MCF 10A (cell line): ENCODE results near the gene FBLN2. TPM values are rescaled to one million over a fixed set of nuclear protein-coding genes. Genes with fewer than 3 reads are reported as not detected.

Experiments used
- BruUV-seq: library from RNA; stranded (reverse); fragments of 400-500 nt; replicated peaks from 2 replicates; lab custom pipeline; 2021; lab: Mats Ljungman, UMichigan
- CTCF ChIA-PET: fragments of 300-600 bp; sonication (Branson Sonifier 250); formaldehyde crosslinking; extraction: SDS; loops from one replicate; lab custom pipeline; 2021; ENCODE audit warnings: antibody characterized with exemption, inconsistent platforms; lab: Yijun Ruan, JAX
- POLR2A ChIA-PET: fragments of 300-600, 350-650 bp; sonication (Branson Sonifier 250); formaldehyde crosslinking; extraction: SDS; loops from one replicate; lab custom pipeline; 2020; ENCODE audit warnings: antibody characterized with exemption, inconsistent platforms; lab: Yijun Ruan, JAX
- DNase-seq: peaks from one replicate; pipeline ENCODE4 v3.0.0-alpha.2; 2018; ENCODE audit not compliant: unreplicated experiment
- H3K27ac Mint-ChIP-seq: one replicate; pipeline ENCODE4 v1.8.0; 2022; ENCODE audit warnings: mild to moderate bottlenecking, low read depth, mixed read lengths; ENCODE audit not compliant: unreplicated experiment
- H3K27me3 Mint-ChIP-seq: one replicate; pipeline ENCODE4 v1.8.0; 2022; ENCODE audit warnings: mixed read lengths; ENCODE audit not compliant: insufficient read depth, unreplicated experiment
- H3K36me3 Mint-ChIP-seq: one replicate; pipeline ENCODE4 v1.8.0; 2022; ENCODE audit warnings: mild to moderate bottlenecking, moderate library complexity, mixed read lengths; ENCODE audit not compliant: insufficient read depth, unreplicated experiment
- H3K4me1 Mint-ChIP-seq: one replicate; pipeline ENCODE4 v1.8.0; 2022; ENCODE audit warnings: mixed read lengths; ENCODE audit not compliant: insufficient read depth, unreplicated experiment
- H3K4me3 Mint-ChIP-seq: one replicate; pipeline ENCODE4 v1.8.0; 2022; ENCODE audit warnings: mild to moderate bottlenecking, moderate library complexity, mixed read lengths; ENCODE audit not compliant: unreplicated experiment
- H3K9me3 Mint-ChIP-seq: one replicate; pipeline ENCODE4 v1.8.0; 2022; ENCODE audit warnings: mixed read lengths; ENCODE audit not compliant: unreplicated experiment
- CTCF ChIP-seq: fragments of 200-600 bp; IDR thresholded peaks from one replicate; pipeline ENCODE4 v1.8.0; 2022; ENCODE audit warnings: antibody characterized with exemption, mild to moderate bottlenecking; ENCODE audit not compliant: unreplicated experiment
- intact Hi-C: fragments of 100-400 bp; cut with micrococcal nuclease; formaldehyde crosslinking; loops from 2 replicates; pipeline ENCODE4 v1.14.1; 2022
- total RNA-seq: library from RNA; stranded (reverse); gene quantifications from 2 replicates; pipeline ENCODE4 v1.2.3, GENCODE V29; 2022

Gene FBLN2
- total RNA-seq, 1 experiment from 2014 or later = not detected

- ChIA-PET POLR2A (no interaction called here), CTCF (interaction anchor here (0.7 kb wide), 1 partner anchor 10 kb away, joined by 3 read pairs; no protein-coding TSS in a partner anchor)
- H3K4me1 Mint-ChIP-seq = no peaks in the 10 kb centered on the region
- H3K36me3 Mint-ChIP-seq = no peaks in the 10 kb centered on the region
- no peak for TF ChIP-seq CTCF
- no peak overlapping the region for H3K4me3 Mint-ChIP-seq
- DNase-seq = no peak
- H3K27ac Mint-ChIP-seq = peak overlapping the region; percentile 29
- no peaks in the 10 kb centered on the region for H3K27me3 Mint-ChIP-seq
- intact Hi-C loops = no loop called here
- no peaks in the 10 kb centered on the region for H3K9me3 Mint-ChIP-seq
- BruUV-seq = no TSS peak
Measured at GRCh38 chr3:13569201-13569600, 20.3 kb downstream of the FBLN2 start.

GRCh38 chr3:13569641-13570390 lies 20.9 kb downstream of the FBLN2 start:
- CTCF ChIA-PET = interaction anchor here (0.7 kb wide), 1 partner anchor 11 kb away, joined by 3 read pairs; no protein-coding TSS in a partner anchor
- Mint-ChIP-seq H3K27ac (peak overlapping the region; percentile 29), H3K27me3 (no peaks in the 10 kb centered on the region), H3K4me3 (no peak overlapping the region), H3K4me1 (no peaks in the 10 kb centered on the region), H3K9me3 (no peaks in the 10 kb centered on the region), H3K36me3 (no peaks in the 10 kb centered on the region)
- TF ChIP-seq CTCF = no peak
- intact Hi-C loops = no loop called here
- no TSS peak for BruUV-seq
- no peak for DNase-seq
- POLR2A ChIA-PET = no interaction called here

DNA sequence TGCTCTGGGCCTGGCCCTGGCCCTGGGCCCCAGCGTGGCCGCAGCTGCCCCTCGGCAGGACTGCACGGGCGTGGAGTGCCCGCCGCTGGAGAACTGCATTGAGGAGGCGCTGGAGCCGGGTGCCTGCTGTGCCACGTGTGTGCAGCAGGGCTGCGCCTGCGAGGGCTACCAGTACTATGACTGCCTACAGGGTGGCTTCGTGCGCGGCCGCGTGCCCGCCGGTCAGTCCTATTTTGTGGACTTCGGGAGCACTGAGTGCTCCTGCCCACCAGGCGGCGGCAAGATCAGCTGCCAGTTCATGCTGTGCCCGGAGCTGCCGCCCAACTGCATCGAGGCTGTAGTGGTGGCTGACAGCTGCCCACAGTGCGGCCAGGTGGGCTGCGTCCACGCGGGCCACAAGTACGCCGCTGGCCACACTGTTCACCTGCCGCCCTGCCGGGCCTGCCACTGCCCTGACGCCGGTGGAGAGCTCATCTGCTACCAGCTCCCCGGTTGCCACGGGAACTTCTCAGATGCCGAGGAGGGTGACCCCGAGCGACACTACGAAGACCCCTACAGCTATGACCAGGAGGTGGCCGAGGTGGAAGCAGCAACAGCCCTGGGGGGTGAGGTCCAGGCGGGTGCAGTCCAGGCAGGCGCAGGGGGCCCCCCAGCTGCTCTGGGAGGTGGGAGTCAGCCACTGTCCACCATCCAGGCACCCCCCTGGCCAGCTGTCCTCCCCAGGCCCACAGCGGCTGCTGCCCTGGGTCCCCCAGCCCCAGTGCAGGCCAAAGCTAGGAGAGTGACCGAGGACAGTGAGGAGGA lies 21.7 kb downstream of the FBLN2 start:
- Mint-ChIP-seq H3K4me1 (no peaks in the 10 kb centered on the region), H3K4me3 (no peak overlapping the region), H3K27me3 (no peaks in the 10 kb centered on the region), H3K9me3 (no peaks in the 10 kb centered on the region), H3K27ac (no peak overlapping the region), H3K36me3 (no peaks in the 10 kb centered on the region)
- DNase-seq = no peak
- no peak for TF ChIP-seq CTCF
- intact Hi-C loops = no loop called here
- no TSS peak for BruUV-seq
- POLR2A ChIA-PET = interaction anchor here (0.6 to 0.9 kb wide), 2 partner anchors 10 to 61 kb away, joined by 3 to 4 read pairs; no protein-coding TSS in a partner anchor
- CTCF ChIA-PET = interaction anchor here (0.6 kb wide), 1 partner anchor 239 kb away, joined by 3 read pairs; no protein-coding TSS in a partner anchor

- no peak for DNase-seq
- no peak overlapping the region for H3K27ac Mint-ChIP-seq
- H3K27me3 Mint-ChIP-seq = no peaks in the 10 kb centered on the region
- CTCF ChIA-PET = interaction anchor here (0.6 kb wide), 1 partner anchor 239 kb away, joined by 3 read pairs; no protein-coding TSS in a partner anchor
- H3K4me3 Mint-ChIP-seq = no peak overlapping the region
- intact Hi-C loops = no loop called here
- no peaks in the 10 kb centered on the region for H3K4me1 Mint-ChIP-seq
- TF ChIP-seq CTCF = no peak
- POLR2A ChIA-PET = interaction anchor here (0.6 to 0.9 kb wide), 2 partner anchors 9 to 60 kb away, joined by 3 to 4 read pairs; no protein-coding TSS in a partner anchor
- BruUV-seq = no TSS peak
- H3K9me3 Mint-ChIP-seq = no peaks in the 10 kb centered on the region
- no peaks in the 10 kb centered on the region for H3K36me3 Mint-ChIP-seq
Measured at GRCh38 chr3:13571264-13571663, 22.3 kb downstream of the FBLN2 start.
